ENCODE data around the gene SGK1. TPM values are rescaled to one million over a fixed set of nuclear protein-coding genes. Genes with fewer than 3 reads are reported as not detected.

The SGK1 gene
- total RNA-seq, 1 donor from 2014 or later = 54.6 TPM

DNA sequence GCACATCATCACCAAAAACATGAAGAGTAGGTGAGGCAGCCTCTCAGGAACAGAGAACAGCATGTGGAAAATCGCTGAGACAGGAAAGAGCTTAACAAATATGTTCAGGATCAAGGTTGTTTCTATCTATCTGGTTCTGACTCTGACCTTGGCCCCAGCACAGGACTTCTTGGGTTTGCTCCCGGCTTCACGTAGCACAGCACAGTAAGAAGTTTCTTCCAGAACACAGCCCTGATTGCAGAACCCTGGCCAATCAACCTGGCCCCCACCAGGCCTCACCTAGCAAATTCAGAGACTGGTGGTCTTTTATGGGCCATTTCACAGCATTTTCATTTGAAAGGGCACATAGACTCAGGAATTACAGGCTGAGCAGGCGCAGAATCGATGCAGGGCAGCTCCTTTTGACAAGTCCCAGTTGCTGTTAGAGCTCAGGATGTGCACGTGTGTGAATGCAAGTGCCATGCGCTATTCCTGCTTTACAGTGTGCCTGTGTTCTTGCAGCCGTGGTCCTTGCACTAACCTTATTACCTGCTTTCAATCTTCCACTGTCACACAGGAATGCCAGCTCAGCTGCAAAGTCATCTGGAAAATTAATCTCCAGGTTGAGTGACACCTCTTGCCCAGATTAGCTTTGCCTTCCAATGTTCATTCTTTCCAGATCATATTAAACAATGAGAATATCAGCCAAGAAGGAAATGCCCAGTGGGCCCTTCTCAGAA, 165.0 kb downstream of the SGK1 start:
- DNase-seq (ENCODE audit: low spot score in 2 of 2) (no peak), FAIRE-seq (no peak)

DNA sequence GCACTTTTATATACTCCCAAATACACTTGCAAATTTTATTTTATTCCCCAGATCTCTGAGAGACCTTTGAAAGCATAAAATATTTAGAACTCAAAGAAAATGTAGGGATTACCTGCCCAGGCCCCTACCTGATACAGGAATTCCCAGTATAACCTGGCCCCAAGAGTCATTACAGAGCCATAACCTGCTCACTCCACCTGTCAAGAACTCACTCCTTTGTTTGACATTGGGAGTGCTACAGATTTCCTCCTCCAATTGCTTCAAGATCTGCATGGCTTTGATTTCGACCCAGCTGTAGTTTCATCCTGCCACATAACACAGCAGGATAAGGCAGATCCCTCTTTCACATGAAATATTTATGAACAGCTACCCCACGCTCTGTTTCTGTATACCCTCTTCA, 169.3 kb downstream of the SGK1 start:
- FAIRE-seq (no peak), DNase-seq (ENCODE audit: low spot score in 2 of 2) (no peak)

DNA sequence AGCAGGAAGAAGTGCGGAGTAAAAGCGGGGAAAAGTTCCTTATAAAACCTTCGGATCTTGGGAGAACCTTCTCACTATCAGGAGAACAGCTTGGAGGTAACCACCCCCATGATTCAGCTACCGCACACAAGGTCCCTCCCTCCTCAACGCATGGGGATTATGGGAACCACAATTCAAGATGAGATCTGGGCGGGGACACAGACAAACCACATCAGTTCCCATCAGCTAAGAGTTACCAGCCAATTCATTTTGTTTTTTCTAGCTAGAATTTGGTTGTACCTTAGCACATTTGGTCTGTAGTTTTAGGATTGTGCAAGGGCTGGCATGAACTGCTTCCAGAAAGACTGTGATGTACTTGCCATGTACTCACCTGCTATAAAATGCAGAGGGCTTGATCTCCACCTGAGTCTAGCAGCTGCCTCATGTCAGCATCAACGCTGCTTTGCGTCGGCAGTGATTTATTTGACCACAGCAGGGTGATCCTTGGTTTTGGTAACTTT, 170.8 kb downstream of the SGK1 start:
- no peak for DNase-seq (ENCODE audit: low spot score in 2 of 2)
- FAIRE-seq = no peak

DNA sequence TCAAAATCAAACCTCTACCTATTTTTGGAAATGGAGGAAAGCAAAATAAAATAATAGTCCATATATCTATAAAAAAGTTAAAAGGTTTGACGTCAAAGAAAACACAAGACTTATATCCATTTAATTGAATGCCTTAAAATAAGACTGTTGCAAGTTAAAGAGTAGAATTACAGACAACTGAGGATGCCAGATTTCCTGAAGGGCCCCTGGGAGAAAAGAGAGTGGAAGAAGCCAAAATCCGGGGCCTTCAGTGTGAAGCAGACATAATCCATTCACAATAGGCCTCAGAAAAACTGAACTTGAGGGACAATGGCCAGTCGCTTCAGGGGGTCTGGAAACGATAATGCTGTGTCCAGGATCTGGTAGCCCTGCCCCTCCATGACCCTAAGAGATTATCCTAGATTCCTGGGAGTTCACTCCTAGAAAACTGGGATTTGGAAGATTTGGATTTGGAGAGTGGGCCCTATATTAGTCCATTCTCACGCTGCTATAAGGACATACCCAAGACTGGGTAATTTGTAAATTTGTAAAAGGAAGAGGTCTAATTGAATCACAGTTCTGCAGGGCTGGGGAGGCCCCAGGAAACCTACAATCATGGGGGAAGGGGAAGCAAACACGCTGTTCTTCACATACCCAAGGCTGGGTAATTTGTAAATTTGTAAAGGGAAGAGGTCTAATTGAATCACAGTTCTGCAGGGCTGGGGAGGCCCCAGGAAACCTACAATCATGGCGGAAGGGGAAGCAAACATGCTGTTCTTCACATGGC, 171.5 kb downstream of the SGK1 start:
- FAIRE-seq = no peak
- DNase-seq (ENCODE audit: low spot score in 2 of 2) = no peak

DNA sequence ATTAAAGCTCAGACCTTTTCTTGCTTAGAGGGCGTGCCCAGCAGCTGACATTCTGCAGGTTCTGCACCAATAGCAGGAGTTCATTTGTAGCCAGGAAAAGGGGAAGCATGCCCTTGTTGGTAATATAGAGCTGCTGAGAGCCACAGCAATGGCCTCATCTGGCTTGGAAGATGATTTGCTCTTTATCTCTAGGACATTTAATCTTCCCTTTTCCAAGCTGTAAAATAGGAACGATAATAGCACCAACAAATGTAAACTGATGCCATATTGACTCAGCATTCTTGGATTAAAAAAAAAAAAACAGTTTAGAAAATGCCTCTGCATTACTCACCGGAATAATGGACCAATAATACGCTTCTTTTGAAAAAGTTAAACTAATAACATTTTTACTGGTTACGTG, 172.1 kb downstream of the SGK1 start:
- DNase-seq (ENCODE audit: low spot score in 2 of 2) = no peak
- FAIRE-seq = no peak

DNA sequence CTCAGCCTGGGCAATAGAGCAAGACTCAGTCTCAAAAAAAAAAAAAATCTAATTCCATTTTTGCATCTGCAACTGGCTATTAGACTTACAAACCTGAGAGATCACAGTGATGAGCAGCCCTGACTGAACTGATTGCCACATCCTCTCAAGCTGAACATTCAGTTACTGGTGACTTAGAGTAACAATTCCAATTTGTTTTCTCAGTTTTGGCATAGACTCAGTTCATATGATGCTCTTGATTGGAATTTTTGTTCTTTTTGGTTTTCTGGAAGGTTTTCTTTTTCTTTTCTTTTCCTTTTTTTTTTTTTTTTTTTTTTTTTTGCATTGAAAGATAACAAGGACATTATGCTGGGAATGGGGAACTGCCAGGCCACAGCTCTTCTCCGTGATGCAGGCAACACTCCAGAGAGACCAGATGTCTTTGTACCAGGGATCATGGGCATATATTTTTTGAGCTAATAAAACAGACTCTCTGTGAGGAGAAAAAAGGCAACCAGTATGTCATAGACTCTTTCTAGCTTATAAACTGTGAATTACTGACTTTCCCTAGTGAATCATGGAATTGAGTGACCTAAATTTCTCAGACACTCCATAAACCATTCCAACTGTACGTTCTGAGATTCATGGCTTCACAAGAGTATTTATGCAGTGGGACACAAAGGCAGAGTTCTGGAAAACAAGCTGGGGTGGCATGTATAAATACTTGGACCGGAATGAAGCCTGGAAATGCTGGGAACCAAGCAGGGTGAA, 179.5 kb downstream of the SGK1 start:
- FAIRE-seq (no peak), DNase-seq (ENCODE audit: low spot score in 2 of 2) (no peak)

DNA sequence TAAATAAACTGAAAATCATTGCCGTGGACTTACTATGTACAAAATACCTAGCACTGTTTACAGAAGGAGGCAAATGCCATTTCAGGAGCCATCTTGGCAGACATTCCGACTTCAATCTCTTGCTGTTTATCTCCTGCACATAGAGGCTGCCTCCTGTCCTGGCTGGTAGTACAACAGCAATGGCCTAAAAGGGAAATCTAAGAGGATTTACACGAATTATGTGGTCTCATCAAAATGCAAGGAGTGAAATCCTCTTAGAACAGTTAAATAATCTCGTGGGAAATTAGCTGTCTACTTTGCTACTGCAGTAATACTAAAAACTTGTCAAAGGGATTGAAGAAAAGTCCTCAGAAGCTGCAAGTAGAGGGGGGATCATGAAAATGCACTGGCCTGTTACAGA, 183.3 kb downstream of the SGK1 start:
- FAIRE-seq = no peak
- DNase-seq (ENCODE audit: low spot score in 2 of 2) = no peak

- FAIRE-seq = no peak
- no peak for DNase-seq (ENCODE audit: low spot score in 2 of 2)
Measured at GRCh38 chr6:134132494-134133141, 185.3 kb downstream of the SGK1 start.

GRCh38 chr6:134131530-134132139, 186.3 kb downstream of the SGK1 start:
- no peak for FAIRE-seq
- no peak for DNase-seq (ENCODE audit: low spot score in 2 of 2)

DNA sequence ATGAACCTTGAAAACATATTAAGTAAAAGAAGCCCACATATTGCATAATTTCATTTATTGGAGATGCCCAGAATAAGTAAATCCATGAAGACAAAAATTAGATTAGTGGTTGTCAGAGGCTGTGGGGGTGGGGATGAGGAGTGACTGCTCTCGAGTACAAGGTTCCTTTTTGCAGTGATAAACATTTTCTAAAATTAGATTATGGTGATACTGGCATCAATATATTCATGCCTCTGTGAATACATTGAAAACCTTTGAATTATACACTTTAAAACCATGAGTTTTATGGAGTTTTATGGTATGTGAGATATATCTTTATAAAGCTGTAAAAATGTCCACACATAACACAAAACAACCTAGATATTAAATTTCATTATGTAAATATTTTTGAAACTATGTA, 189.8 kb downstream of the SGK1 start:
- no peak for FAIRE-seq
- DNase-seq (ENCODE audit: low spot score in 2 of 2) = no peak

DNA sequence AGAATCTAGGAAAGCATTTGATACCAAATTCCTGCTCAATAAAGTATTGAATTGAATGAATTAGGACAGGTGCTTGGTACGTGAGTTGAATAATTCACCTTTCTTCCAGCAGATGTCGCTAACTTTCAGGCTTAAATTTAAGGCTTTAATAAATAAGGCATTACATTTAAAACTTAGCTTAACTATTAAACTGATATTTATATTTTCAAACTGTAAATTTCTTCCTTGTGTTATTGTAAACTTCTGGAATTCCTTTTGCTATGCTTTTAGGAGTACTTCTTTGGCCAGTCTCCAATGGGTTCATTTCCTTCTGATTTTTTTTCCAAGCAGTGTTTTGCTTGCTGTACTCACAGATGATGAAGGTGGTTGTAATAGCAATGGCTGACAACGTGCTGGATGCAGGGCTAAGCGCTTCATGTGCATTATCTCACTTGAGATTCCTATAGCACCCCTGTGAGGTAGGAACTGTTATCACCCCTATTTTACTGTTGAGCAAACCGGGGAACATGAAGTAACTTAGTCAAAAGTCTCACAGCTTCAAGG, 194.2 kb downstream of the SGK1 start:
- peak; percentile 85 for FAIRE-seq
- DNase-seq (ENCODE audit: low spot score in 2 of 2) = no peak

DNA sequence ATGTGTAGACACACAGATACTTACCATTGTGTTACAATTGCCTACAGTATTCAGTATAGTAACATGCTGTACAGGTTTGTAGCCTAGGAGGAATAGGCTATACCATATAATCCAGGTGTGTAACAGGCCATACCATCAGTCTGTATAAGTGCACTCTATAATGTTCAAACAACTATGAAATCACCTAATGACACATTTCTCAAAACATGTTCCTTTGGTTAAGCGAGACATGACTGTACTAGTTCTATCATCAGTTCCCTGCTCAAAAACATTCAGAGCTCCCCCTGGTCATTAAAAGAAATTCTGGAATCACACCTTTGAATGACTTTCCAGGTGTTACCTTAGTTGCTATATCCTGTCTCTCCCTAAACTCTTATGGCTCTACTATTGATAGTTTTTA, 195.1 kb downstream of the SGK1 start:
- FAIRE-seq (no peak), DNase-seq (ENCODE audit: low spot score in 2 of 2) (no peak)

DNA sequence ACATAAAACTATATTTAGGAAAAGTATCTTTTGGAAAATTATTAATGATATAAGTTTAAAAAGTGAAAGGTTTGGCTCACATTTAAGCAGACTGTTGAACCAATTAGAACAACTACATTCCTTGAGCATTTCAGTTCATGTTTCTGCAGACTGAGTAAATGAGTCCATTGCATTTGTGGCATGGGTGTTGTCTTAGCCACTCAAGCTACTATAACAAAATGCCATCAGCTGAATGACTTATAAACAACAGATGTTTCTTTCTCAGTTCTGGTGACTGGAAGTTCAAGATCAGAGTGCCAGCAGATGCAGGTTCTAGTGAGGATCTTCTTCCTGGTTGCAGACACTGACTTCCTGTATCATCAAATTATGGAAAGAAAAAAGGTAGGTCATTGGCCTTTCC, 198.4 kb downstream of the SGK1 start:
- no peak for DNase-seq (ENCODE audit: low spot score in 2 of 2)
- no peak for FAIRE-seq

Small RNA genes lying within 50 kb of the gene (small RNA-seq; reads per million reads assigned to genes)
- gene RF00019 = not detected
- 0.18 reads per million for gene RN7SL408P
- gene RNA5SP218 = not detected
- not detected for gene RPS29P32

Data from frontal cortex (tissue), 4 donors.